Mesendoderm (in vitro differentiated cells): ENCODE measurements around the gene VPS11. TPM values are rescaled to one million over a fixed set of nuclear protein-coding genes. Genes with fewer than 3 reads are reported as not detected.
A peak's percentile ranks its signal among the peaks of the same experiment; 100 is the strongest.

Source experiments
- DNase-seq: peaks from one replicate; pipeline ENCODE4 v3.0.0; 2013
- H2AK5ac ChIP-seq: 2 replicates; pipeline ENCODE4 v1.6.1; 2013; ENCODE audit warnings: low read length, inconsistent platforms
- H2BK120ac ChIP-seq: 2 replicates; pipeline ENCODE4 v1.6.1; 2013; ENCODE audit warnings: low read depth, mild to moderate bottlenecking, low read length, moderate library complexity, mixed read lengths
- H2BK15ac ChIP-seq: replicated peaks from 2 replicates; pipeline ENCODE4 v1.6.1; 2013; ENCODE audit warnings: low read depth, mild to moderate bottlenecking, moderate library complexity
- H2BK5ac ChIP-seq: 2 replicates; pipeline ENCODE4 v1.6.1; 2013; ENCODE audit warnings: low read length, inconsistent platforms
- H3K18ac ChIP-seq: 2 replicates; pipeline ENCODE4 v1.6.1; 2013; ENCODE audit warnings: mild to moderate bottlenecking, low read length, mixed read lengths
- H3K23ac ChIP-seq: one replicate; pipeline ENCODE4 v1.6.1; 2013; ENCODE audit warnings: low read length
- H3K27ac ChIP-seq: 2 replicates; pipeline ENCODE4 v1.5.1; 2013; ENCODE audit warnings: low read depth, mild to moderate bottlenecking, inconsistent platforms, low read length, moderate library complexity
- H3K27me3 ChIP-seq: 2 replicates; pipeline ENCODE4 v1.6.1; 2013; ENCODE audit warnings: low read length, control low read depth, mild to moderate bottlenecking, inconsistent platforms; ENCODE audit not compliant: insufficient read depth, poor library complexity
- H3K36me3 ChIP-seq: 2 replicates; pipeline ENCODE4 v1.6.1; 2013; ENCODE audit warnings: low read length, inconsistent platforms; ENCODE audit not compliant: control insufficient read depth, insufficient read depth
- H3K4ac ChIP-seq: one replicate; pipeline ENCODE4 v1.6.1; 2013; ENCODE audit warnings: low read depth, mild to moderate bottlenecking, low read length, moderate library complexity
- H3K4me1 ChIP-seq: 2 replicates; pipeline ENCODE4 v1.6.1; 2013; ENCODE audit warnings: low read depth, low read length, inconsistent platforms; ENCODE audit not compliant: control insufficient read depth
- H3K4me2 ChIP-seq: 2 replicates; pipeline ENCODE4 v1.6.1; 2013; ENCODE audit warnings: low read length
- H3K4me3 ChIP-seq: 2 replicates; pipeline ENCODE4 v1.5.1; 2013; ENCODE audit warnings: mild to moderate bottlenecking, low read length
- H3K56ac ChIP-seq: one replicate; pipeline ENCODE4 v1.6.1; 2013; ENCODE audit warnings: low read length
- H3K79me1 ChIP-seq: 2 replicates; pipeline ENCODE4 v1.6.1; 2013; ENCODE audit warnings: low read length, inconsistent platforms
- H3K79me2 ChIP-seq: 2 replicates; pipeline ENCODE4 v1.6.1; 2013; ENCODE audit warnings: mild to moderate bottlenecking, low read length; ENCODE audit not compliant: control insufficient read depth, insufficient read depth
- H3K9ac ChIP-seq: 2 replicates; pipeline ENCODE4 v1.6.1; 2013; ENCODE audit warnings: low read length, inconsistent platforms
- H4K5ac ChIP-seq: one replicate; pipeline ENCODE4 v1.6.1; 2013; ENCODE audit warnings: low read length
- H4K8ac ChIP-seq: one replicate; pipeline ENCODE4 v1.6.1; 2013; ENCODE audit warnings: low read depth, mild to moderate bottlenecking, control low read depth, low read length, moderate library complexity
- WGBS: extraction: QIAGEN DNeasy Blood & Tissue Kit; methylation state at CpG from one replicate; pipeline ENCODE4 v1.1.7; 2013; ENCODE audit warnings: low lambda C conversion rate, missing lambda C conversion rate; ENCODE audit not compliant: insufficient coverage; ENCODE audit errors: extremely low coverage; 5-methylcytosine and 5-hydroxymethylcytosine counted together
- polyA plus RNA-seq, 2 experiments: library from polyadenylated mRNA; stranded (reverse); fragments of 200-250 nt; gene quantifications; one replicate each; pipeline ENCODE4 v1.2.3, GENCODE V29; 2013

Gene VPS11
- polyA plus RNA-seq (2013, experiment 1 of 2) = 14.4 TPM
- 13.2 TPM for polyA plus RNA-seq (2013, experiment 2 of 2)

- no peak within 1 kb of the TSS for H3K27ac ChIP-seq
- H3K79me2 ChIP-seq = peaks cover 4% of the 10 kb centered on the region
- peaks cover 4% of the 10 kb centered on the region for H3K79me1 ChIP-seq
- no peaks in the 10 kb centered on the region for H3K4me1 ChIP-seq
- H3K36me3 ChIP-seq = peaks cover 2% of the 10 kb centered on the region
- H3K4me2 ChIP-seq = peak within 1 kb of the TSS; percentile 86
- H2BK15ac ChIP-seq = no peak within 1 kb of the TSS
- peak within 1 kb of the TSS; percentile 100 for H4K8ac ChIP-seq
- peak within 1 kb of the TSS; percentile 88 for H3K56ac ChIP-seq
- no peak within 1 kb of the TSS for H2BK5ac ChIP-seq
- peak; percentile 97 for DNase-seq
- H3K27me3 ChIP-seq = no peaks in the 10 kb centered on the region
- H2BK120ac ChIP-seq = no peak within 1 kb of the TSS
- H3K9ac ChIP-seq = peak within 1 kb of the TSS; percentile 82
- peak within 1 kb of the TSS; percentile 78 for H3K4me3 ChIP-seq
- H3K4ac ChIP-seq = peak within 1 kb of the TSS; percentile 11
- no peak within 1 kb of the TSS for H3K18ac ChIP-seq
- H2AK5ac ChIP-seq = no peak within 1 kb of the TSS
- H4K5ac ChIP-seq = peak within 1 kb of the TSS; percentile 81
- no peak within 1 kb of the TSS for H3K23ac ChIP-seq
- no CpG with 5 or more reads among the region's 49 CpGs for WGBS
Observed at GRCh38 chr11:119067371-119068222, at the start of gene VPS11. VPS11 (plus strand) TSS chr11:119067818; CDS start chr11:119067824, 6 bp downstream.

- Histone ChIP-seq H3K4me1 (peaks cover 4% of the 10 kb centered on the region), H3K9ac (peak within 1 kb of the TSS; percentile 98), H3K79me2 (peaks cover 41% of the 10 kb centered on the region), H2BK120ac (peak within 1 kb of the TSS; percentile 47), H3K27me3 (no peaks in the 10 kb centered on the region), H3K18ac (peak within 1 kb of the TSS; percentile 86), H2BK5ac (peak within 1 kb of the TSS; percentile 49), H3K23ac (peak within 1 kb of the TSS; percentile 97), H2BK15ac (no peak within 1 kb of the TSS), H3K36me3 (peaks cover 12% of the 10 kb centered on the region), H3K56ac (peak within 1 kb of the TSS; percentile 99), H4K8ac (peak within 1 kb of the TSS; percentile 99), H4K5ac (no peak within 1 kb of the TSS), H3K4me2 (peak within 1 kb of the TSS; percentile 62), H3K4ac (peak within 1 kb of the TSS; percentile 88), H3K27ac (peak within 1 kb of the TSS; percentile 91), H3K79me1 (peaks cover 7% of the 10 kb centered on the region), H2AK5ac (no peak within 1 kb of the TSS), H3K4me3 (peak within 1 kb of the TSS; percentile 99)
- WGBS = no CpG with 5 or more reads among the region's 63 CpGs
- DNase-seq = peak; percentile 99
Observed at GRCh38 chr11:119018074-119018938, 49.3 kb upstream of the VPS11 start, which contains the start of the genes RPS25 and TRAPPC4. RPS25 (minus strand) TSS chr11:119018343; CDS start chr11:119018284, 59 bp downstream. TRAPPC4 (plus strand) TSS chr11:119018766; CDS start chr11:119018796, 30 bp downstream.

GRCh38 chr11:119019996-119020395 is 47.6 kb upstream of the VPS11 start:
- WGBS = no CpG with 5 or more reads among the region's 2 CpGs
- peaks cover 10% of the 10 kb centered on the region for H3K36me3 ChIP-seq
- H3K4me2 ChIP-seq = peak overlapping the region; percentile 21
- H3K27ac ChIP-seq = no peak overlapping the region
- no peak overlapping the region for H2BK15ac ChIP-seq
- no peak for DNase-seq
- peaks cover 42% of the 10 kb centered on the region for H3K79me2 ChIP-seq
- H3K18ac ChIP-seq = no peak overlapping the region
- no peak overlapping the region for H4K8ac ChIP-seq
- H3K56ac ChIP-seq = peak overlapping the region; percentile 8
- no peak overlapping the region for H4K5ac ChIP-seq
- no peak overlapping the region for H3K23ac ChIP-seq
- H3K4me3 ChIP-seq = no peak overlapping the region
- peaks cover 7% of the 10 kb centered on the region for H3K79me1 ChIP-seq
- no peak overlapping the region for H2BK120ac ChIP-seq
- no peak overlapping the region for H2AK5ac ChIP-seq
- H3K4me1 ChIP-seq = peaks cover 8% of the 10 kb centered on the region
- no peak overlapping the region for H3K4ac ChIP-seq
- H3K27me3 ChIP-seq = no peaks in the 10 kb centered on the region
- H2BK5ac ChIP-seq = no peak overlapping the region
- H3K9ac ChIP-seq = peak overlapping the region; percentile 21

- H3K27me3 ChIP-seq = no peaks in the 10 kb centered on the region
- H2BK15ac ChIP-seq = no peak overlapping the region
- peaks cover 2% of the 10 kb centered on the region for H3K36me3 ChIP-seq
- H2BK5ac ChIP-seq = no peak overlapping the region
- peaks cover 7% of the 10 kb centered on the region for H3K79me1 ChIP-seq
- H2AK5ac ChIP-seq = no peak overlapping the region
- no peak overlapping the region for H3K56ac ChIP-seq
- no peak overlapping the region for H3K23ac ChIP-seq
- DNase-seq = no peak
- peaks cover 34% of the 10 kb centered on the region for H3K79me2 ChIP-seq
- no peak overlapping the region for H2BK120ac ChIP-seq
- H3K9ac ChIP-seq = no peak overlapping the region
- H3K4me3 ChIP-seq = no peak overlapping the region
- no peak overlapping the region for H3K4me2 ChIP-seq
- no peak overlapping the region for H3K27ac ChIP-seq
- no peak overlapping the region for H3K18ac ChIP-seq
- H4K5ac ChIP-seq = no peak overlapping the region
- H3K4me1 ChIP-seq = peaks cover 8% of the 10 kb centered on the region
- no peak overlapping the region for H3K4ac ChIP-seq
- no CpG with 5 or more reads among the region's 5 CpGs for WGBS
- H4K8ac ChIP-seq = no peak overlapping the region
Observed at GRCh38 chr11:119021631-119022030, 46.0 kb upstream of the VPS11 start.

GRCh38 chr11:119023741-119024140 is 43.9 kb upstream of the VPS11 start:
- H3K4me2 ChIP-seq = no peak overlapping the region
- no peaks in the 10 kb centered on the region for H3K27me3 ChIP-seq
- no peak overlapping the region for H3K18ac ChIP-seq
- H2BK15ac ChIP-seq = no peak overlapping the region
- H3K4me1 ChIP-seq = peaks cover 12% of the 10 kb centered on the region
- no peak overlapping the region for H3K23ac ChIP-seq
- no peak overlapping the region for H3K56ac ChIP-seq
- no peak overlapping the region for H3K4ac ChIP-seq
- H3K79me1 ChIP-seq = peaks cover 15% of the 10 kb centered on the region
- H3K79me2 ChIP-seq = peaks cover 19% of the 10 kb centered on the region
- no peak overlapping the region for H3K27ac ChIP-seq
- DNase-seq = peak; percentile 78
- no peak overlapping the region for H4K5ac ChIP-seq
- no peak overlapping the region for H4K8ac ChIP-seq
- H2BK5ac ChIP-seq = no peak overlapping the region
- peaks cover 2% of the 10 kb centered on the region for H3K36me3 ChIP-seq
- H3K4me3 ChIP-seq = no peak overlapping the region
- no peak overlapping the region for H2AK5ac ChIP-seq
- H3K9ac ChIP-seq = no peak overlapping the region
- no peak overlapping the region for H2BK120ac ChIP-seq
